ENCODE results near the gene METTL26.

GRCh38 chr16:588889-589657, 47.0 kb downstream of the METTL26 start:
- TF ChIP-seq CTCF (IDR thresholded peaks at IDR 0.05) (no peak), POLR2A (IDR thresholded peaks at IDR 0.05) (peak; percentile 91 to 97 (median 93))

Data from body of pancreas (tissue), 4 donors.